Measurements from ENCODE around the gene TMA7. TPM values are rescaled to one million over a fixed set of nuclear protein-coding genes. Genes with fewer than 3 reads are reported as not detected.

Gene TMA7
- total and polyA plus RNA-seq, 9 of the 15 experiments (the other 6 are each of a cell fraction or from before 2014, with no cell fraction given) = 209 to 1,003 (median 486) TPM

DNA sequence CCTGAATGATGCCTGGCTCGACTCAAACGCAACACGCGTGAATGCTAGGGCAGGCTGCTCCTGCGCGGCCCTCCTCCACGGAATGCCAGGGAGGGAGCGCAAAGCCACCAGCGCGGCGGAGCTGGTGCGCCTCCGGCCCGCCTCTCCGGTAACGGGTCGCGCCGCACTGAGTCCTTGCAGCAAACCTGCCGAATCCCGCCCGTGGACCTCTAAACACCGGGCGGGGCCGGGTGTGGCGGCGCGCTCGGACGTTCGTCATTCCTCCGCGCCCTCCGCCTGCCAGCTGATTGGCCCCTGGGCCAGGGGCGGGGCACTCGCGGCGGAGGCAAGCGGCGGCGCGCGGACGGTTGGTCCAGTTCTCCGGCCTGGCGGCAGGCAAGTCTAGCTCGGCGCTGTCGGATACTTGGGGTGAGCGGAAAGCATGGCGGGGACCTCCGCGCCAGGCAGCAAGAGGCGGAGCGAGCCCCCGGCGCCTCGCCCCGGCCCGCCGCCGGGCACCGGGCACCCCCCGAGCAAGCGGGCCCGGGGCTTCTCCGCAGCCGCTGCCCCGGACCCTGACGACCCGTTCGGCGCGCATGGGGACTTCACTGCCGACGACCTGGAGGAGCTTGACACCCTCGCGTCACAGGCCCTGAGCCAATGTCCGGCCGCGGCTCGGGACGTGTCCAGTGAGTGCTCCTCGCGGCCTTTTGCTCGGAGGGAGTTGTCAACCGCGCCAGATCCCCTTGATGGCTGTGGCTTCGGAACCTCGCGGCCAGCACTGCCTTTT lies 6.6 kb downstream of the TMA7 start, which contains the start of gene ATRIP (continued):
- TF ChIP-seq, protein P1, sequence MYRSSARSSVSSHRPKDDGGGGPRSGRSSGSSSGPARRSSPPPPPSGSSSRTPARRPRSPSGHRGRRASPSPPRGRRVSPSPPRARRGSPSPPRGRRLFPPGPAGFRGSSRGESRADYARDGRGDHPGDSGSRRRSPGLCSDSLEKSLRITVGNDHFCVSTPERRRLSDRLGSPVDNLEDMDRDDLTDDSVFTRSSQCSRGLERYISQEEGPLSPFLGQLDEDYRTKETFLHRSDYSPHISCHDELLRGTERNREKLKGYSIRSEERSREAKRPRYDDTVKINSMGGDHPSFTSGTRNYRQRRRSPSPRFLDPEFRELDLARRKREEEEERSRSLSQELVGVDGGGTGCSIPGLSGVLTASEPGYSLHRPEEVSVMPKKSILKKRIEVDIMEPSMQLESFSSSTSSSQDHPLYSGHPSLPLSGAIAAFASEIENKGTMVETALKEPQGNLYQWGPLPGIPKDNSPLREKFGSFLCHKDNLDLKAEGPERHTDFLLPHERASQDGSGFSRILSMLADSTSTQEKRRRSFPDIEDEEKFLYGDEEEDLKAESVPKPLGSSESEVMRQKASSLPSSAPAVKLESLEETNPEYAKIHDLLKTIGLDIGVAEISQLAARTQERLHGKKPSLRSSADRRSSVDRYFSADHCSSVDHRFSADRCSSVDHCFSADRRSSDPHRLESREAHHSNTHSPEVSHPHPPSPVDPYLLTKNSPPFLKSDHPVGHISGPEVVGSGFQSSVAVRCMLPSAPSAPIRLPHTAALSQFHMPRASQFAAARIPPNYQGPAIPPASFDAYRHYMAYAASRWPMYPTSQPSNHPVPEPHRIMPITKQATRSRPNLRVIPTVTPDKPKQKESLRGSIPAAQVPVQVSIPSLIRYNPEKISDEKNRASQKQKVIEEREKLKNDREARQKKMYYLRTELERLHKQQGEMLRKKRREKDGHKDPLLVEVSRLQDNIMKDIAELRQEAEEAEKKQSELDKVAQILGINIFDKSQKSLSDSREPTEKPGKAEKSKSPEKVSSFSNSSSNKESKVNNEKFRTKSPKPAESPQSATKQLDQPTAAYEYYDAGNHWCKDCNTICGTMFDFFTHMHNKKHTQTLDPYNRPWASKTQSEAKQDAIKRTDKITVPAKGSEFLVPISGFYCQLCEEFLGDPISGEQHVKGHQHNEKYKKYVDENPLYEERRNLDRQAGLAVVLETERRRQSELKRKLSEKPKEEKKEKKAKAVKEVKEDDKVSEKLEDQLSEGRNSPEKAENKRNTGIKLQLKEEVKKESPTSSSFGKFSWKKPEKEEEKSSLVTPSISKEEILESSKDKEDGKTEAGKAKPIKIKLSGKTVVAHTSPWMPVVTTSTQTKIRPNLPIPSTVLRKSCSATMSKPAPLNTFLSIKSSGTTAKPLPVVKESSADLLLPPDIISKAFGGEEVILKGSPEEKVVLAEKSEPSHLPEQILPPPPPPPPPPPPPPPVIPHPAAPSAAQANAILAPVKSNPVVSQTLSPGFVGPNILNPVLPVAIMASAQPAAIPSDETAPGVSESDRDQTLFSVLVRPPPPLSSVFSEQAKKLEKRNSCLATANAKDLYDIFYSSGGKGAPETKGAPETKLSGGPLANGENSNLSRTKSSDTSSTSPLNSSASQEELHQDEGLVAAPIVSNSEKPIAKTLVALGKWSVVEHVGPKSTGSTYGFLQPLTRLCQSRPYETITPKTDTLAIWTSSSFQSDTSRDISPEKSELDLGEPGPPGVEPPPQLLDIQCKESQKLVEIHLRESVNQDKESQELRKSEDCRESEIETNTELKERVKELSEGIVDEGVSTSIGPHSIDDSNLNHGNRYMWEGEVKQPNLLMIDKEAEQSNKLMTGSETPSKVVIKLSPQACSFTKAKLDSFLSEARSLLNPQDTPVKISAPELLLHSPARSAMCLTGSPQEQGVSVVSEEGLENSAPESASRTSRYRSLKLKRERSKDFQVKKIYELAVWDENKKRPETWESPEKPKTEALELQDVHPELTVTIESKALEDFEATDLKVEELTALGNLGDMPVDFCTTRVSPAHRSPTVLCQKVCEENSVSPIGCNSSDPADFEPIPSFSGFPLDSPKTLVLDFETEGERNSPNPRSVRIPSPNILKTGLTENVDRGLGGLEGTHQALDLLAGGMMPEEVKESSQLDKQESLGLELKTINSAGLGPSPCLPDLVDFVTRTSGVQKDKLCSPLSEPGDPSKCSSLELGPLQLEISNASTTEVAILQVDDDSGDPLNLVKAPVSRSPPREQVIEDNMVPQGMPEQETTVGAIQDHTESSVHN (IDR thresholded peaks at IDR 0.05; ENCODE audit: borderline replicate concordance in 1 of 2, low read depth in 1 of 2) = no peak
- no peak for TF ChIP-seq NBN (IDR thresholded peaks at IDR 0.05; ENCODE audit: low read depth)
- TF ChIP-seq SMAD1 (IDR thresholded peaks at IDR 0.05; ENCODE audit: low read depth, low read length, partially characterized antibody) = no peak
- no peak for TF ChIP-seq SAFB2 (IDR thresholded peaks at IDR 0.05; ENCODE audit: borderline replicate concordance, low read depth, low read length, severe bottlenecking)
- TF ChIP-seq, protein P2, sequence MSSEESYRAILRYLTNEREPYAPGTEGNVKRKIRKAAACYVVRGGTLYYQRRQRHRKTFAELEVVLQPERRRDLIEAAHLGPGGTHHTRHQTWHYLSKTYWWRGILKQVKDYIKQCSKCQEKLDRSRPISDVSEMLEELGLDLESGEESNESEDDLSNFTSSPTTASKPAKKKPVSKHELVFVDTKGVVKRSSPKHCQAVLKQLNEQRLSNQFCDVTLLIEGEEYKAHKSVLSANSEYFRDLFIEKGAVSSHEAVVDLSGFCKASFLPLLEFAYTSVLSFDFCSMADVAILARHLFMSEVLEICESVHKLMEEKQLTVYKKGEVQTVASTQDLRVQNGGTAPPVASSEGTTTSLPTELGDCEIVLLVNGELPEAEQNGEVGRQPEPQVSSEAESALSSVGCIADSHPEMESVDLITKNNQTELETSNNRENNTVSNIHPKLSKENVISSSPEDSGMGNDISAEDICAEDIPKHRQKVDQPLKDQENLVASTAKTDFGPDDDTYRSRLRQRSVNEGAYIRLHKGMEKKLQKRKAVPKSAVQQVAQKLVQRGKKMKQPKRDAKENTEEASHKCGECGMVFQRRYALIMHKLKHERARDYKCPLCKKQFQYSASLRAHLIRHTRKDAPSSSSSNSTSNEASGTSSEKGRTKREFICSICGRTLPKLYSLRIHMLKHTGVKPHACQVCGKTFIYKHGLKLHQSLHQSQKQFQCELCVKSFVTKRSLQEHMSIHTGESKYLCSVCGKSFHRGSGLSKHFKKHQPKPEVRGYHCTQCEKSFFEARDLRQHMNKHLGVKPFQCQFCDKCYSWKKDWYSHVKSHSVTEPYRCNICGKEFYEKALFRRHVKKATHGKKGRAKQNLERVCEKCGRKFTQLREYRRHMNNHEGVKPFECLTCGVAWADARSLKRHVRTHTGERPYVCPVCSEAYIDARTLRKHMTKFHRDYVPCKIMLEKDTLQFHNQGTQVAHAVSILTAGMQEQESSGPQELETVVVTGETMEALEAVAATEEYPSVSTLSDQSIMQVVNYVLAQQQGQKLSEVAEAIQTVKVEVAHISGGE (CRISPR knock-in tag; IDR thresholded peaks at IDR 0.05) = no peak
- TF ChIP-seq ZKSCAN8 (CRISPR knock-in tag; IDR thresholded peaks at IDR 0.05) = no peak
- TF ChIP-seq SRSF9 (IDR thresholded peaks at IDR 0.05; ENCODE audit: borderline replicate concordance, low read depth, low read length) = no peak
- no peak for TF ChIP-seq MCM3 (IDR thresholded peaks at IDR 0.05)
- TF ChIP-seq MBD2 (IDR thresholded peaks at IDR 0.05; ENCODE audit: borderline replicate concordance, low read depth) = peak; percentile 44; the same call in 1 of the 2 replicates
- TF ChIP-seq, protein P3, sequence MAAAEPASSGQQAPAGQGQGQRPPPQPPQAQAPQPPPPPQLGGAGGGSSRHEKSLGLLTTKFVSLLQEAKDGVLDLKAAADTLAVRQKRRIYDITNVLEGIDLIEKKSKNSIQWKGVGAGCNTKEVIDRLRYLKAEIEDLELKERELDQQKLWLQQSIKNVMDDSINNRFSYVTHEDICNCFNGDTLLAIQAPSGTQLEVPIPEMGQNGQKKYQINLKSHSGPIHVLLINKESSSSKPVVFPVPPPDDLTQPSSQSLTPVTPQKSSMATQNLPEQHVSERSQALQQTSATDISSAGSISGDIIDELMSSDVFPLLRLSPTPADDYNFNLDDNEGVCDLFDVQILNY (CRISPR knock-in tag; IDR thresholded peaks at IDR 0.05) = no peak
- no peak for TF ChIP-seq CHD4 (IDR thresholded peaks at IDR 0.05; ENCODE audit: insufficient read depth, insufficient replicate concordance, low read depth, low read length, poor library complexity, severe bottlenecking)
- no peak for TF ChIP-seq SMARCB1 (IDR thresholded peaks at IDR 0.05; ENCODE audit: insufficient read length, low read depth)
- no peak for TF ChIP-seq ARNT (IDR thresholded peaks at IDR 0.05)
- TF ChIP-seq ZC3H8 (IDR thresholded peaks at IDR 0.05) = no peak

Measured in K562 (cell line).